ENCODE measurements around the gene AHNAK.

GRCh38 chr11:62538470-62539237 lies 8.0 kb downstream of the AHNAK start:
- TF ChIP-seq CTCF (conservative IDR thresholded peaks at IDR 0.05 in 1 of 2, IDR thresholded peaks at IDR 0.05 in 1 of 2; ENCODE audit: low read depth in 1 of 2, low read length in 2 of 2) (no peak), EZH2 (IDR thresholded peaks at IDR 0.05; ENCODE audit: low read length, missing control alignments) (no peak)

All from fibroblast of lung (primary cell).